NCI-H1436 (cell line): Measurements from ENCODE around the gene PIH1D1.

Experiments
- DNase-seq: peaks from one replicate; lab custom pipeline; 2025; lab: John Stamatoyannopoulos, UW

PIH1D1 gene

GRCh38 chr19:49451430-49452181, at the start of gene PIH1D1:
TSS of gene PIH1D1 (minus strand) at chr19:49451814. CDS start at chr19:49451574, 240 bp downstream.
- DNase-seq = peak; percentile 100

- no peak for DNase-seq
Observed at GRCh38 chr19:49499030-49499670, 47.5 kb upstream of the PIH1D1 start.

GRCh38 chr19:49498475-49498874, 46.9 kb upstream of the PIH1D1 start:
- DNase-seq = no peak

GRCh38 chr19:49497789-49498103, 46.1 kb upstream of the PIH1D1 start:
- DNase-seq = no peak

GRCh38 chr19:49497047-49497788, 45.6 kb upstream of the PIH1D1 start:
- peak; percentile 57 for DNase-seq

- no peak for DNase-seq
Observed at GRCh38 chr19:49496574-49497008, 45.0 kb upstream of the PIH1D1 start.

GRCh38 chr19:49492573-49493405, 41.2 kb upstream of the PIH1D1 start:
- DNase-seq = no peak

GRCh38 chr19:49491804-49492572, 40.4 kb upstream of the PIH1D1 start:
- no peak for DNase-seq

GRCh38 chr19:49491030-49491803, 39.6 kb upstream of the PIH1D1 start:
- DNase-seq = no peak

GRCh38 chr19:49490287-49491029, 38.8 kb upstream of the PIH1D1 start:
- no peak for DNase-seq

GRCh38 chr19:49489601-49490167, 38.1 kb upstream of the PIH1D1 start:
- no peak for DNase-seq

- DNase-seq = no peak
Observed at GRCh38 chr19:49488863-49489537, 37.4 kb upstream of the PIH1D1 start.

GRCh38 chr19:49488046-49488862, 36.6 kb upstream of the PIH1D1 start:
- no peak for DNase-seq

GRCh38 chr19:49487277-49488045, 35.8 kb upstream of the PIH1D1 start, which contains the start of gene RPL13A:
TSS of gene RPL13A (plus strand) at chr19:49487608. CDS start at chr19:49487630, 22 bp downstream.
- peak; percentile 100 for DNase-seq

GRCh38 chr19:49486710-49487276, 35.2 kb upstream of the PIH1D1 start:
- DNase-seq = no peak

GRCh38 chr19:49486232-49486631, 34.6 kb upstream of the PIH1D1 start:
- DNase-seq = no peak
